NCI-H128 (cell line): ENCODE results near the gene BLOC1S1.

Experiments
- DNase-seq: peaks from one replicate; lab custom pipeline; 2025; ENCODE audit not compliant: unreplicated experiment; lab: John Stamatoyannopoulos, UW

The BLOC1S1 gene

GRCh38 chr12:55708695-55709233, 7.1 kb upstream of the BLOC1S1 start:
- no peak for DNase-seq

GRCh38 chr12:55711786-55712553, 3.9 kb upstream of the BLOC1S1 start:
- DNase-seq, result no peak

GRCh38 chr12:55712700-55713415, 3.0 kb upstream of the BLOC1S1 start:
- DNase-seq, result no peak

GRCh38 chr12:55713721-55714120, 2.1 kb upstream of the BLOC1S1 start:
- no peak for DNase-seq

GRCh38 chr12:55715169-55715764, 579 bp upstream of the BLOC1S1 start:
- no peak for DNase-seq

- DNase-seq, result no peak
Measured at GRCh38 chr12:55716582-55716957, 724 bp downstream of the BLOC1S1 start.

GRCh38 chr12:55717011-55718007, 1.5 kb downstream of the BLOC1S1 start:
- DNase-seq, result no peak

- DNase-seq, result no peak
Measured at GRCh38 chr12:55718015-55718414, 2.2 kb downstream of the BLOC1S1 start.

- DNase-seq, result no peak
Measured at GRCh38 chr12:55718624-55719275, 2.9 kb downstream of the BLOC1S1 start.

- DNase-seq, result no peak
Measured at GRCh38 chr12:55719371-55719770, 3.5 kb downstream of the BLOC1S1 start.

GRCh38 chr12:55720071-55720564, 4.3 kb downstream of the BLOC1S1 start, which contains the start of gene RDH5:
TSS of gene RDH5 (plus strand) at chr12:55720393. CDS start at chr12:55721185, 792 bp downstream.
- DNase-seq, result no peak

- DNase-seq, result no peak
Measured at GRCh38 chr12:55720894-55721444, 5.1 kb downstream of the BLOC1S1 start.

GRCh38 chr12:55721601-55722213, 5.9 kb downstream of the BLOC1S1 start:
- DNase-seq, result no peak

- no peak for DNase-seq
Measured at GRCh38 chr12:55722948-55723347, 7.1 kb downstream of the BLOC1S1 start.

- DNase-seq, result no peak
Measured at GRCh38 chr12:55723516-55724225, 7.8 kb downstream of the BLOC1S1 start.

- no peak for DNase-seq
Measured at GRCh38 chr12:55724226-55724939, 8.5 kb downstream of the BLOC1S1 start.

- no peak for DNase-seq
Measured at GRCh38 chr12:55724940-55725309, 9.1 kb downstream of the BLOC1S1 start.

GRCh38 chr12:55725556-55725955, 9.7 kb downstream of the BLOC1S1 start:
- no peak for DNase-seq
